CD4-positive, alpha-beta T cell treated with Interleukin-4 for 1 hour (primary cell): ENCODE measurements around the gene RASA3.
"Not testable (repeated sequence)": the region's sequence is repeated elsewhere in the genome, so short reads cannot be mapped to it uniquely, and the experiment has no call there.

Experiments used
- DNase-seq, 2 donors: peaks; one replicate each; pipeline ENCODE4 v3.0.0-alpha.2; 2020 to 2022

The RASA3 gene

GRCh38 chr13:114027046-114027715, 105.2 kb downstream of the RASA3 start:
- DNase-seq: no peak

- no peak for DNase-seq
Measured at GRCh38 chr13:114026481-114026880, 105.9 kb downstream of the RASA3 start.

GRCh38 chr13:114025714-114026431, 106.5 kb downstream of the RASA3 start:
- DNase-seq: no peak

- DNase-seq: no peak
Measured at GRCh38 chr13:114025405-114025713, 107.1 kb downstream of the RASA3 start.

DNA sequence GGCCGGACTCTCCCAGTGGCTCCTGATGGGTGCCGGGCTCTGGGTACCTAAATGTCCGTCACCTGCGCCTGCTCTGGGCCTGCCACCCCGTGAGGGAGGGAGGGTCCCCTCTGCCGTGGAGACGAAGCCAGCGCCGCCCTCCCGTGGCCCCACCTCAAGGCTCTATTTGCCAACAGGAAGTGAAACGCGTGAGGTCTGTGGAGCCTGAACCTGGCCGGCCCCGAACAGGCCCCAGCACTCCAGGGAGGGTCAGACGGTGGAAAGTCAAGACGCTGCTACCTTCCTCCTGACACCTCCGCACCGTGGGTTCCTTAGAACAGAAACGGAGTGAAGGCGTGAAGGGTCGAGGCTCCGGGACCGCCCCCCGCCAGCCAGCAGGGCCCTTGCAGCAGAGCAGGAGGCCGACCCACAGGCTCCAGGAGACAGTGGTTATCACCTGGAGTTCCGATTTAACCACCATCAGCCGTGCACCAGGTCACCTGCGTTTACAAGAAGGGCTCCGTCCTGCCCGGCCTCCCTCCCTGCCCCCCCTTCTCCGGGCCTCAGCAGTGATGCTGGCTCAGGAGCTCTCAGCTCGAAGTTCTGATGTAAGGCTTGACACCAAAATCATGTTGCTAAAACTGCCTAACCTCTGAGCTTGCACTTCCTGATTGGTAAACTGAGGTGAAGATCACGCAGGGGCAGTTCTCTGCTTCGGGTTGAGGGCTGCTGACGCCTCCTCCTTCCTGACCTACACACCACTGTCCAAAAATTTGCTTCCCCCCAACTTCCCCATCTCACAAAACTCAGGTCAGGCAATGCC, 107.6 kb downstream of the RASA3 start:
- DNase-seq: peak in 1 of 2 donors; percentile 34

DNA sequence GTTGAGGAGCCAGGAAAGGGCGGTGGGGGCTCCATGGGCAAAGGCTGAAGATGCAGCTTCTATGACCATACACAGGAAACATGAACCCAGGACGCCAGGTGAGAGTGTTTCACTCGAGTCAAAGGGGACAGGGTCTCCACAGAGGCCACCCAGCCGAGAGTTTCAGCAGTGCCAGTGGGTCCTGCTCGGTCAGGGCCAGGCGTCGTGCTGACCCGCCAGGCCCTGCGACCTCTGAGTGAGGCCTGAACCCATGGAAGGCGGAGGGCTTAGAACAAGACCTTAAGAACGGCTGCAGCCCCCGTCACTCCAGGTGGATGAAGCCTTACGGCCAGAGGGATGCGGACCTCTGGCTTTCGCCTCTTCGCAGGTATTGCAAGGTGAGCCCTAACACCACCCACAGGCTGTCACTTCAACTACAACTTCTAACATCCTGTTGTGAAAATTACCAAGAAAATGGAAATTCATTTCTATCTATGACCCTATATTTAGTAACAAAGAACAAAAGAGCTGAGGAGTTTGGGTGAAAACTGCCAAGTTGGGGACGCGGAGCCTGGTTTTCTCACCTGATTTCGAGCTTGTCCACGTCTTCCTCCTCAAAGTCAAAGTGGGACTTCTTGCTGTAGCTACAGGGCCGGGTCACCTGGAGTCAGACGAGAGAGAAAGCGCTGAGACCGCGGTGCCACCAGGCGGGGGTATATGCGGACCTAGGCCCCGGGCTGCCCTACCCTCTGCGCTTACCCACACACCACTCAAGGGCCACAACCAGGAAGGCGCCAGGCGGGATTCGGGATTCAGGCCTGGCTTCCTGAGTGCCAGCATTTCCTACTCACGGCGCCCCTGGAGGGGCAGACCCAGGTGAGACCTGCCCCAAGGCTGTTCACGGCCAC, 108.5 kb downstream of the RASA3 start:
- DNase-seq: no peak

DNA sequence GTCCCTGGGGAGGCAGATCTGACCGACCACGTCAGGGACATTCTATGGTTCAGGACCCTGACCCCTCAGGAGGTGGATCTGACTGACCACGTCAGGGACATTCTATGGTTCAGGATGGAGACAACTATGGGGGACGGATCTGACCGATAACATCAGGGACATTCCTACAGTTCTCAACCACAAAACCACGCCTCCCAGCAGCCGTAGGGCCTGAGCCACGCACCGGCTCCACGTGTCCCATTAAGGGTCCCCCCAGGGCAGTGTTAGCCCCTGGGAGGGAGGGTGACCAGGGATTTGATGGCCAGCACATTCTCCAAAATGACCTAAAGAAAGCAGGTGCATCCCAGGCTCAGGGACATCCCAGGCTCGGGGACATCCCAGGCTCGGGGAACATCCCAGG, 109.5 kb downstream of the RASA3 start:
- DNase-seq: no peak

DNA sequence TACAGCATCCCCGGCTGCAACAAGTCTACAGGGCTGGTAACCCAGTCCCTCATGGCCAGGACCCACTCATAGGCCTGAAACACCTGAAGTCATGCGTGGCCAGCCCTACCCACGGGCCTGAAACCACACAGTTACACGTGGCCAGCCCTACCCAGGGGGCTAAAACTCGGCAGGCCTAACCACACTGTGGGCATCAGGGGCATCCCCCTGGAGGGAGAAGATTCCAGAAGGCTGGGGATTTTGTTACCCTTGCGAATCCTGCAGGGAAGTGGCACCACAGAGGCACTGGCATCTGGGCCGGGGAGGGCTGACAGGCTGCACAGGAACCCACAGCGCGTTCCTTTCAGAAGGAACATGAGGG, 110.1 kb downstream of the RASA3 start:
- DNase-seq: no peak

DNA sequence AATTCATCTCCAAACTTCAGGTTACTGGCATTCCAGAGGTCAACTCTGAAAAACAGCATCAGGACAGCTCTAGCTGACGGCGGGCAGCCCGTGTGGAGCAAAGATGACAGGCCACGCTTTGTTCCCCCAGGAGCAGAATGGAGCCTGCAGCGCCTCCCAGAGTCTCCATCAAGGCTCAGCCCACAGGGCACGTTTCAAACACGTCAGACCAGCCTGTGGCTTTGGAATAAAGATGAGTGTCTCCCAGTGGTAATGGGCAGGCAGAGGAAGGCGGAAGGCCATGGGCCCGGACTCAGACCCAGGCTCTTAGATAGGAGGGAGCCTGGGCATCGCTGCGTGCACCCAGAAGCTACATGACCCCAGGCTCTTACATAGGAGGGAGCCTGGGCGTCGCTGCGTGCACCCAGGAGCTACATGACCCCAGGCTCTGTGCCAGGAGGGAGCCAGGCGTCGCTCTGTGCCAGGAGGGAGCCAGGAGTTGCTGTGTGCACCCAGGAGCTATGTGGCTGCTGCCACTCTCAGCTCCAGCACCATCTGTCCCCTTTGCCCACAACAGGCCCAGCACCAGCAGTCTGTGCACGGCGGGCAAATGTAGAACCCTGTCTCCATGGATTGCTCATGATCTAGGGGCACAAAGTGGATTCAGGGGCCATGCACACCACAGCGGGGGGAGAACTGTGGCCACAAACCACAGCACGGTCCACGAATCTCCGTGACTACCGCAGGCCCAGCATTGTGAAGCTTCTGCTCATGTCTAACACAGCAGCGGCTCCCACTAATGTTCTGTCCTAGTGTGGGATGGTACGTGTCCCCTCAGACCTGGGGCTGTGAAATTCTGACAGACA, 110.7 kb downstream of the RASA3 start:
- no peak for DNase-seq

DNA sequence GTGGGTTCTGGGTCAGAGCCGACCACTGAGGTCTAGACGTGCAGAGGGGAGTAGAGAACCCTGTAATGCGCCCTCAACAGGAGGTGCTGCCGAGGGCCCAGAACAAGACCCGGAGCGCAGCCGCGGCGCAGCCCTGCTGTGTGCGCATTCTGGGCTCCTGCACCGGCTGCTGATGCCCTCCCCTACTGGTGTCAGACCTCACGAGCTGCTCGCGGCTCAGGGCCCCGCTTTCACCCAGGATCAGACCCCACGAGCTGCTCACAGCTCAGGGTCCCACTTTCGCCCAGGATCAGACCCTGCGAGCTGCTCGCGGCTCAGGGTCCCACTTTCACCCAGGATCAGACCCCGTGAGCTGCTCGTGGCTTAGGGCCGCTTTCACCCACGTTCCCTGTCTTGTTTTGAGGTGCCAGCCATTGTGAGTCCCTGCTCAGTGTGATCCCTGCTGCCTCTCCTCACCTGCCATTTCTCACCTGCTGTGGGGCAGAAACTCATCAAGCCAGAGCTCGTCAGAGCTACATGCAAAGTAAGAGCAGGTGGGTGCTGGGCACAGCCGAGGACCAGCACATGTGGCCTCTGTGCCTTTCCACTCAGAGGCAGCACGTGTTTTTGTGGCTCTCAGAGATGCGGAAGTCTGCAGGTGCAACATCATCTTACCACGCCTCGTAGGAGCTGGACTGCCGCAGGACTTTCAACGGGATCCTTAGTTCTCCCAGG, 111.5 kb downstream of the RASA3 start:
- DNase-seq: no peak

- DNase-seq: not testable (repeated sequence)
Measured at GRCh38 chr13:114020134-114020533, 112.3 kb downstream of the RASA3 start.

GRCh38 chr13:114019367-114019766, 113.1 kb downstream of the RASA3 start:
- DNase-seq: peak; percentile 46 to 55

DNA sequence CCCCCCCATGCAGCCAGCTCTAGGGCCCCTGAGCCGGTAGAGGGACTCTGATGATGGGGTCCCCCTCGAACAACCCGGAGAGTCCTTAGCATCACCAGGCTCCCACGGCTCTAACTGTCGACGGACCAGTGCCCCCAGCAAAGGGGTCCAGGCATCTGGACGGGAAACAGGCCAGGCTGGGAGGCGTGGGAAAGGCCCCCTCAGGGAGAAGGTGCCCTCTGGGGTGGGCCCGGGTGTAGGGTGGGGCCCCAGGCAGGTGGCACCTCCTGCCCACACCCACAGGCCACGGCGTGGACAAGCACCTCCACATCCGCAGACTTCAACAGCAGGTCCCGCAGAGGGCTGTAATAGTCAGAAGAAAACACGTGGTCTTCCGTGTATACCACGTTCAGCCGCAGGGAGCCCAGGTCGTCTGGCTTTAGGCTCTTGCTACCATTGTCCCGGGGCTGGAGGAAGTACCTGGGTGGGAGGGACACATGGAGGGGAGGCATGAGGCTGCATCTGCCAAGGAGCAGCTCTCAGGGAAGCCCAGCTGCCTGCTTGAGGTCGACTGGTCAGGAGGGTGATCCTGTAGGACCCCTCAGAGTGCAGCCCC, 113.9 kb downstream of the RASA3 start:
- DNase-seq: no peak

- DNase-seq: no peak
Measured at GRCh38 chr13:114017966-114018365, 114.5 kb downstream of the RASA3 start.

GRCh38 chr13:114017028-114017630, 115.3 kb downstream of the RASA3 start:
- no peak for DNase-seq

DNA sequence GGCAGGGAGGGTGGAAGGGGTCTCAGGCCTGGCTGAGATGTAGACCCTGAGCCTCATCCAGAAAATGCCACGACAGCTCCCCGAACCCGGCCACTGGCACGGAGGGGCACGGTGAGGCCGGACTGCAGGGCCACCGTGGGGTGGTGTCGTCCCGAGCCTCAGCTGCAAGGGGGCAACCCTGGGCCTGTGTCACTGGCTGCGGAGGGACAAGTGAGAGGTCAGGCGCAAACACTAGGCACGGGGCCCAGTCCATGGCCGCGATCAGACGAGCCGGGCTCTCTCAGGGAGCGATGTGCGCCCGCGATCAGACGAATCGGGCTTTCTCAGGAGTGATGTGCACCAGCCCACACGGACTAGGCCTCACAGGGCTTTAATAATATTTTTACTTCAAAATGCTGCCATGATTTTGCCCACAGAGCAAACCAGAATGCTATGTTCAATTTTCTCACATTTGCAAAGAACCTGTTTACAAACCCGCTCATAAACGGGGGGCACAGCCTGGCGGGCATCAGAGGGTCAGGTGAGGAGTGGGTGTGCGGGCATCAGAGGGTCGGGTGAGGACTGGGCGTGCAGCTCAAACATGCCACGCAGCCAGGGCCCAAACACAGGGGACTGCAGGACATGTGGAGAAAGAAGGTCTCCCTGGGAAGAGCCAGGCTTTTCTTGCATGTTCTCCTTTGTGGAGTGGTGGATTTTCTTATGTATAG, 115.9 kb downstream of the RASA3 start:
- no peak for DNase-seq

- no peak for DNase-seq
Measured at GRCh38 chr13:114015969-114016295, 116.5 kb downstream of the RASA3 start.

GRCh38 chr13:114015111-114015968, 117.1 kb downstream of the RASA3 start:
- DNase-seq: no peak
